Measurements from ENCODE around the gene ARHGEF4.
"Not testable (repeated sequence)": the region's sequence is repeated elsewhere in the genome, so short reads cannot be mapped to it uniquely, and the experiment has no call there.

The ARHGEF4 gene

GRCh38 chr2:130985206-130985780 lies 148.6 kb downstream of the ARHGEF4 start:
- peak in 1 of 2 donors; percentile 0 for DNase-seq

GRCh38 chr2:130985831-130986649 lies 149.3 kb downstream of the ARHGEF4 start:
- no peak for DNase-seq

DNA sequence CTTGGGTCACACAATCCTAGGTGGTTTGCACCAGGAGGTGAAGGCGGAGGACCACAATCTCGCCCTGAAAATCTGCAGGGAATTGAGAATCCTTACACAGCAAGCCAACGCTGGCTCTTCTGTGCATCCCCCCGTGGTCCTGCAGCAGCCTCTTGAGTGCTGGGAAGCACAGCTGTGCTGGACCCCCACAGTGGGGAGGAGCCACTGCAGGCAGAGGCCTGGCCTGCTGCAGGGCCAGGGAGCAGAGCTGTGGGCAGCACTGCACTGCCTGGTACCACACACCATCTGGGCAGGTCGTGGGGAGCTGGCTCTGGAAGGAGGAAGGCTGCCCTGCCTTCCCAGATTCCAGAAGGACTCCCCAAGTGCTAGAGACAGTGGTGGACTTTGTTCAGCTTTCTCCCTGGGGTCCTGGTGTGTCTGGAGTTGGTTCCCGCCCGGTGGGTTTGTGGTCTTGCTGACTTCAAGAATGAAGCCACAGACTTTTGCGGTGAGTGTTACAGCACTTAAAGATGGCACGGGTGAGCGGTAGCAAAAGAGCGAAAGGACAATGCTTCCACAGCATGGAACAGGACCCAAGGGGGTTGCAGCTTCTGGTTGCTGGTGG lies 150.3 kb downstream of the ARHGEF4 start:
- DNase-seq: no peak

DNA sequence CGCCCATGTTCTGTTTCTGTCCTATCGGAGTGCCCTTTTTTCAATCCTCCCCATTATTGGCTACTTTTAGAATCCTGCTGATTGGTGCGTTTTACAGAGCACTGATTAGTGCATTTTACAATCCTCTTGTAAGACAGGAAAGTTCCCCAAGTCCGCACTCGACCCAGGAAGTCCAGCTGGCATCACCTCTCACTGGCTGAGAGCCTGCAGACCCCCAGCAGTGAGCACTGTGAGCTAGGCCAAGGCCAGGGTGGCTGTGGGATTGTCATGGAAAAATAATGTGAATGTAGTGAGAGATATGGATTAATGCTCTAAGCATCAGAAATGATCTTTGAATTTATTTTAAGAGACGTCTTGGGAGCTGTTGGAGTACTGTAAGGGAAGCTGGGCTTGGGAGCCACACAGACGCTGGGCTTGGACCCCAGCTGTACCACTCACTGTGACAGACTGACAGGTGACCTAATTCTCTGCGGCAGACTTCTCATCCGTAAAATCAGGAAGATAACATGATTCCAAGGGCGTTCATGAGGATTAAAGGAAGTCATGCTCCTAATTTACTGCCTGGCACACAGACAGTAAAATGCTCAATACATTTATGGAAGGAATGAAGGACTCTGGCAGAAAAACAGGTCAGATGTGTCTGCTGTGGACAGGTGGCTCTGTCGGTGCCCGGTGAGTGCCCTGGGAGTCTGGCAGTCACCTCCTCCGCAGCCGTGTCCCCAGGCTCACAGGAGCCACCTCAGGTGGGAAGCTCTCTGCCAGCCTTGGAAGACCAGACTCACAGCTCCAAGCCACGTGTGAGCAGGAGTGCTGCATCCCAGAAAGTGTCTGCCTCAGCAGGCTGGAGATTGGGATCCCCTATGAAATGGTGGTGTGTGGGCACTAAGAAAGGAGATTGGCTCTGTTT lies 151.1 kb downstream of the ARHGEF4 start:
- no peak for DNase-seq

DNA sequence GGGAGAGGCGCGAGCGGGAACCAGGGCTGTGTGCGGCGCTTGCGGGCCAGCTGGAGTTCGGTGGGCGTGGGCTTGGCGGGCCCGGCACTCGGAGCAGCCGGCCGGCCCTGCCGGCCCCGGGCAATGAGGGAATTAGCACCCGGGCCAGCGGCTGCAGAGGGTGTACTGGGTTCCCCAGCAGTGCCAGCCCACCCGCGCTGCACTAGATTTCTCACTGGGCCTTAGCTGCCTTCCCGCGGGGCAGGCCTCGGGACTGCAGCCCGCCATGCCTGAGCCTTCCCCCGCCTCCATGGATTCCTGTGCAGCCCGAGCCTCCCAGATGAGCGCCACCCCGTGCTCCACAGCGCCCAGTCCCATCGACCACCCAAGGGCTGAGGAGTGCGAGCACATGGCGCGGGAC lies 154.7 kb downstream of the ARHGEF4 start:
- not testable (repeated sequence) for DNase-seq

- not testable (repeated sequence) for DNase-seq
Observed at GRCh38 chr2:130992003-130992402, 155.3 kb downstream of the ARHGEF4 start.

DNA sequence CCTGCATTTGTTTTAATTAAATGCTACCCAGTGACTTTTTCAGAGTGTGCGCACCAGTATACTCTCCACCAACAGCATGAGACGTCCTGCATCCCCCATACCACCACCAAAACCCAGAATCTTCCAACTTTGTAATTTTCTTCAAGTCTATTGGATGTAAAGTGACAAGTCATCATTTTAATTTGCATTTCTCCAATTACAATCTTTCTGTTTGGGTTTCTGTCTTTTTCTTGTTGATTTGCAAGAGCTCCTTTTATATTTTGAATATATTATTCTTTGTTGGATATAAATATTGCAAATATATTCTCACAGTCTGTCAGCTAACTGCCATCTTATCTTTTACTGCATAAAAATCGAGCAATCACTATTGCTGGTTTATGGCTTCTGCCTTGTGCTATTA lies 160.0 kb downstream of the ARHGEF4 start:
- DNase-seq: no peak

- no peak for DNase-seq
Observed at GRCh38 chr2:130997198-130997597, 160.5 kb downstream of the ARHGEF4 start.

DNA sequence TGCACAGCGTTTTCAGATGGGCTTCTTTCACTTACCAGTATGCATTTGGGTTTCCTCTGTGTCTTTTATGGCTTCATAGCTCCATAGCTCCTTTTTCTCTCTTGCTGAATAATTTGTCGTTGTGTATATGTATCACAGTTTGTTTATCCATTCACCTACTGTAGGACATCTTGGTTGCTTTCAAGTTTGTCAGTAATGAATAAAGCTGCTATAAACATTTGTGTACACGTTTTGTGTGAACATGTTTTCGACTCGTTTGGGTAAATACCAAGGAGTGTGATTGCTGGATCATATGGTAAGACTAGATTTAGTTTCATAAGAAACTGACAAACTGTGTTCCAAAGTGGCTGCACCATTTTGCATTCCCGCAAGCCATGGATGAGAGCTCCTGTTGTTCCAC lies 161.8 kb downstream of the ARHGEF4 start:
- DNase-seq: no peak

DNA sequence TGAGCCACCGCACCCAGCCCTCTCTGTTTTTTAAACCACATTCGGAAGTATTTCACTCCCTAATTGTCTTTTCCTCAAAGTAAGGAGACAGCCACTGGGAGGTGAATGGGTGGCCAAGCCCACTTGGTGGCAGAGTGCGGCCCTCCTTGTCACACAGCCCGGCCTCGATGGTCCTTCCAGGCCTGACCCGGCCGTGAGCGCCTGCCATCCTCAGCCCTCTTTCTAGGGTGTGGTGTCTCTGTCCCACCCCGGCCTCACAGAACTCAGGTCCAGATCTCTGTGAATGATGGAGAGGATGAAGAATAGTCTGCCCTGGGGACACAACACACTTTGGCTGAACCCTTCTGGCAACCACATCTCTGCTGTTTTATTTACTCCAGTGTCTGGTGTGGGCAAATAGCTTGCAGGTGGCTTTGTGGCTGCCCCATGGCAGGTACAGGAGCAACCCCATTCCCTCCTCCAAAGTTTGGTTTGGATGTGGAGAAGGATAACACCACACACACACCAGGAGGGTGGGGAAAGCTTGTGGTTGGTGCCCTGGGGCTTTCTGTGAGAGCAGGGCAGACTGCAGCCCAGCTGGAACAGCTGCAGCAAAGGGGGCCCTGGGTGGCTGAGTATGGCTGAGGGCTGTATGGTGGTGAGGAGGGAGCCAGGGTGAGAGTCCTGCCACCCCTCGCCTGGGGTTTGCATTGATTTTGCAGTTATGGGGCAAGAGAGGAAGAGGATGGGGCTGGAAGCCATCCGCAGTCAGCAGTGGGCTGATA lies 167.9 kb downstream of the ARHGEF4 start:
- no peak for DNase-seq

- DNase-seq: no peak
Observed at GRCh38 chr2:131005216-131005935, 168.7 kb downstream of the ARHGEF4 start.

DNA sequence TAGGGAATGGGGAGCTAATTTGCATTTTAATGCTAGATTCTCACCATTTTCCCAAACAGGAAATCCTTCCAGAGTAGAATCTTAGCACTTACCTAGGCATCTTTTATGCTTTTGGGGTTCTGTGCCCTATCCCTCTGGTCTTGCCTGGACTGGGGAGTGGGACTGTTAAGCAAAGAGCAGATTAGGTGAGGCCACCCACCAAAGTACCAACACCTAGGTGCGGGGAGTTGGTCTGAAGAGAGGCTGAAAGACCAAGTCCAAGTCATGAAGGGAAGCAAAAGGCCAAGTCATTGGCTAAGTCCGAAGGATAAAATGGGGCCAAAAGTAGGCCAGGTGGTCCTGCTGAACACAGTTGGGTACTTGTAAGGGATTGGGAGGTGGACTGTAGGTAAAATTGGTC lies 169.8 kb downstream of the ARHGEF4 start:
- no peak for DNase-seq

GRCh38 chr2:131008967-131009366 lies 172.3 kb downstream of the ARHGEF4 start:
- no peak for DNase-seq

DNA sequence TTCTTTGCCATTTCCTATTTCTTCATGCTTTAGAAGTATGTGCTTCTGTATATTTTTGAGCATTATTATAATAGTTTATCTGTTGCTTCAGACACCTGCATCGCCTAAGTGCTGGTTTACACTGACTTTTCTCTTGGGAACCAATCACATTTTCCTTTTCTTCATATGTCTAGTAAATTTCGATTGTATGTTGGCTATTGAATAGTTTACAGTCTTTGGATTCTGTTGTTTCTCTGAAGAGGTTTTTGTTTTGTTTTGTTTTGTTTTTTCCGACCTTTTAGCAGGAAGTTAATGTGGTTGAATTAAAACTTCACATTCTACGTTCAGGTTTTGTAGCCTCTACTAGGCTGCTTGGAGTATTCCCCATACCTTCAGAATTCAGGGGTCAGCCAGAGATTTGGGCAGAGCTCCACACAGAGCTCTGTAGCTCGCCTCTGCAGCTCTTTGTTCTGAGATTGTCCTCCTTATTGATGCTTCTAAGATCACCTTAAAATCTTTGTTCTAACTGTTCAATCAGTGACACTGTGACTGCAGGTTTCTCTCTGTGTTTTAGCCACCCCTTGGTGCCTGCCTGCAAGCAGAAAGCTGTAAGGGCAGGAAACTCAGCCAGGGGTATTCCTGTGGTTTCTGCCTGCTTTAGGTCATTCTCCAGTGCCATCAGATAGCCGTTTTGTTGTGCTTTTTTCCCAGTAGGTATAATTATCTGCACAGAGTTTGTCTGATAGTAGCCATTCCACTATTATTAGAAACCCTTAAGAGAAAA lies 173.2 kb downstream of the ARHGEF4 start:
- no peak for DNase-seq

DNA sequence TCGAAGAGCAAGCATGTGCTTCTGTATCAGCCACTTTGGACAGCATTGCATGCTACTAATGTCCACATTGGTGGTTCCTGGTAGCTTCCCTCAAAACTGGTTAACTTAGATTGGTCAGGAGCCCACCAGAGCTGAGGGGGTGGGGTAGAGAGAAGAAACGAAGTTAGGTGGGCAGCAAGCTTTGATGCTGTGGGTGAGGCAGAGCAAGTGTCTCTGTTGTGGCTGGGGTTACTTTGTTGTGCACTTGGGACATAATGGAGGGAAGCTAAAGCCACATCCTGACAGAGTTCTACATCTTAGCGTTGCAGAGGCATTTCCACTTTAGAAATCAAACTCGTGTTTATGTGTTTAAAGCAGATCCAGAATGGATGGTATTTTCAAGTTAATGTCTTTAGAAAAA lies 173.9 kb downstream of the ARHGEF4 start:
- no peak for DNase-seq

DNA sequence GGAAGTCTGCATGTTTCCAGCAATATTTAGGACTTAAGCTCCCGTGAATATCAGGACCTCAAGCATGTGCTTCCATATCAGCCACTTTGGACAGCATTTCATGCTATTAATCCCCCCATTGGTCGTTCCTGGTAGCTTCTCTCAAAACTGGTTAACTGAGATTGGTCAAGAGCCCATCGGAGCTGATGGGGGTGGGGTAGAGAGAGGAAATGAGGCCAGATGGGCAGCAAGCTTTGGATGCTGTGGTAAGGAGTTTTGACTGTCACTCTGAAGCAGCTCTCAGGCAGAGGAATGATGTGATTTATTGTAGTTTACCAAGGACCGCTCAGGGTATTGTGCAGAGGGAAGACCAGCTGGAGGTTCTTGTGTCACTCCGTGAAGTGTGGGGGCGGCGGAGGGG lies 174.8 kb downstream of the ARHGEF4 start:
- no peak for DNase-seq

DNA sequence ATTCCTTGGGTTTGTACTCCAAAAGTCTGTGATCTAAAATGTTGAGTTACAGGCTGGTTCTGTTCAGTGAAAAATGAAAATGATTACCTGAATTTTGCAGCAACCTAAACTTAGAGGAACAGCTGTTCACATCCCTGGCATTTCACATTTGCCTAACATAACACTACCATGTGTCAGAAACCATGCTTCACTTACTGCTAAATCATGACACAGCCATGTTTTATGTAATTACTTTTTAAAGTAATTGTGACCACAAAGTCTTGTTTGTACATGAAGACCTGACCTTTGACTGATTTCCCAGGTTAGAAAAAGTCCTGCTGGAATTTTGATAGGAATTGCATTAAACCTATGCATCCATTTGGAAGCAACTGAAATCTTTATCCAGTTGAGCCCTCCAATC lies 177.4 kb downstream of the ARHGEF4 start:
- DNase-seq: no peak

DNA sequence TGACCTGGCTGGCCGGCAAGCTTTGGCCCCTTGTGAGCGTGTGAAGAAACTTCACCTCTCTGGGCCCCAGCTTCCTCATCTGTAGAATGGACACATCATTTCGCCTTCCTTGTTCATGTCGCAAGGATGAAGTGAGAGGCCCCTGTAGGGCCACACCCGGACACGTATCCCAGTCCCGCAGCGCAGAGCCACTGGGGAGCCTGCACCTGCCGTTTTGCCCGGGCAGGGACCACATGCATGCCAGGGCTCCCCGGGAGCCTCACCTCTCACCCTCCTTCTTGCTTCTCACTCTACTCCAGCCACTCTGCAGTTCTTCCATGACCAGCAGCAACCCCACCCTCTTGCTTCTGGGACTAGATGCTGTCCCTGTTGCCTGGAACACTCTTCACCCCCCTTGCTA lies 179.1 kb downstream of the ARHGEF4 start:
- DNase-seq: no peak

DNA sequence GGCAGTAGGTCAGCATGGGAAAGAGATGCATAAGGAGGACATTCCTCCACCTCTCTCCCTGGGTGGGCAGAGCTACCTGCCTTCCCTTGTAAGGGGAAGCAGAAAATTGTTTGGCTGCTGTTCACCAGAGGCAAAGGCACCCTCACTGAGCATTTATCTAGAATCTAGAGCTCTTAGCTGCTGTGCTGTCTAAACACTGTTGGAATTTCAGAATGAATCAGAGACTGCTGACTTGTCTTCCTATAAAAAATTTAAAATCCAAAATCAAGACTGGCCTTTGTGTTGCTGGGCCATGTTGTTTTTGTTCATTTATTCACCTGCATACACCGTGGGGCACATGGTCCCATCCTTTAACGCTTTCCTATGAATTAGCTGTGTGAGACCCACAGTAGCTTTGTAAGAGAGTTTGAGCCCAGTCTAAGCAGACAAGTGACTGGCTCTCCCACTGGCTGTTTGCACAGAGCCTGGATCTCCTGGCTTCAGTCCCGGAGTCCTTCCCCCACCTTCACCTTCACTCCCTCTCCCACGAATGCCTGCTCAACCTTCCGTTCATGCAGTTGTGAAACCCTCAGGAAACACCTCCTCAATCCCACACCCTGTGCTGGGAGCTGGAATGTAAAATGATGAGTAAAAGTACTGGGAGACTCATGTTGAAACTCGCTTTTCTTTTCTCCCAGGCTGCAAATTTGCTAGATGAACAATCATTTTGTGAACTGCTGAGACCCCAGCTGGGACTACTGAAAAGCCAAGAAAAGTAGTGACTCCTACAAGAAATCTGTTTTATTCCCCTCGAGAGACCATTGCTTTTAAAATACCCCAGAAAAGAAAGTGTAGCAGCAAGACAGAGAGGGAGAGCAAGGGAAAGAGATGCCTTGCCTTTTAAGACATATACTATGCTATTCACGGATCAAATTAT lies 180.4 kb downstream of the ARHGEF4 start:
- DNase-seq: no peak

GRCh38 chr2:131022731-131023130 lies 186.0 kb downstream of the ARHGEF4 start:
- DNase-seq: no peak

Data from bone marrow (tissue), 2 donors.